RWPE2 (cell line): ENCODE measurements around the gene AFAP1.

Experiments
- ATAC-seq: fragments of 200-7000 bp; cut with Tn5 transposase; 3 replicates; pipeline ENCODE4 v1.9.1; 2021; ENCODE audit warnings: low read depth
- DNase-seq: peaks from one replicate; pipeline ENCODE4 v3.0.0-alpha.2; 2020; ENCODE audit warnings: low spot score
- H3K27ac ChIP-seq: fragments of 450-650 bp; 2 replicates; pipeline ENCODE4 v1.5.1; 2017; ENCODE audit warnings: mild to moderate bottlenecking; ENCODE audit not compliant: poor library complexity, severe bottlenecking
- H3K27me3 ChIP-seq: fragments of 250-450 bp; sonication (Bioruptor Pico); 2 replicates; pipeline ENCODE4 v1.5.1; 2021; ENCODE audit warnings: mild to moderate bottlenecking, moderate library complexity; ENCODE audit not compliant: insufficient read depth, poor library complexity, severe bottlenecking
- H3K36me3 ChIP-seq: fragments of 250-450 bp; sonication (Bioruptor Pico); 2 replicates; pipeline ENCODE4 v1.5.1; 2020; ENCODE audit warnings: low read depth, mild to moderate bottlenecking, moderate library complexity
- H3K4me1 ChIP-seq: fragments of 250-450 bp; sonication (Bioruptor Pico); 2 replicates; pipeline ENCODE4 v1.5.1; 2021; ENCODE audit warnings: mild to moderate bottlenecking, moderate library complexity; ENCODE audit not compliant: insufficient read depth, poor library complexity, severe bottlenecking
- H3K4me3 ChIP-seq: fragments of 250-450 bp; sonication (Bioruptor Pico); 2 replicates; pipeline ENCODE4 v1.5.1; 2021; ENCODE audit warnings: mild to moderate bottlenecking, moderate library complexity; ENCODE audit not compliant: severe bottlenecking
- H3K9me3 ChIP-seq: fragments of 250-450 bp; sonication (Bioruptor Pico); 2 replicates; pipeline ENCODE4 v1.5.1; 2021; ENCODE audit warnings: mild to moderate bottlenecking, moderate library complexity; ENCODE audit not compliant: severe bottlenecking
- CTCF ChIP-seq: fragments of 450-650 bp; IDR thresholded peaks from one replicate; pipeline ENCODE4 v1.5.1; 2017; ENCODE audit warnings: mild to moderate bottlenecking, moderate library complexity; ENCODE audit not compliant: poor library complexity, severe bottlenecking

The AFAP1 gene

GRCh38 chr4:7902826-7903225 lies 36.8 kb downstream of the AFAP1 start:
- Histone ChIP-seq H3K27me3 (no peaks in the 10 kb centered on the region), H3K9me3 (no peaks in the 10 kb centered on the region), H3K4me3 (no peak overlapping the region), H3K4me1 (peaks cover 31% of the 10 kb centered on the region), H3K36me3 (no peaks in the 10 kb centered on the region), H3K27ac (no peak overlapping the region)
- DNase-seq (no peak), ATAC-seq (no peak)
- TF ChIP-seq CTCF: no peak

GRCh38 chr4:7902101-7902553 lies 37.5 kb downstream of the AFAP1 start:
- Histone ChIP-seq H3K27me3 (no peaks in the 10 kb centered on the region), H3K4me1 (peaks cover 31% of the 10 kb centered on the region), H3K27ac (no peak overlapping the region), H3K4me3 (no peak overlapping the region), H3K36me3 (no peaks in the 10 kb centered on the region), H3K9me3 (no peaks in the 10 kb centered on the region)
- ATAC-seq (no peak), DNase-seq (no peak)
- no peak for TF ChIP-seq CTCF

GRCh38 chr4:7901311-7901885 lies 38.3 kb downstream of the AFAP1 start:
- Histone ChIP-seq H3K27ac (no peak overlapping the region), H3K4me1 (peaks cover 31% of the 10 kb centered on the region), H3K36me3 (no peaks in the 10 kb centered on the region), H3K9me3 (no peaks in the 10 kb centered on the region), H3K27me3 (no peaks in the 10 kb centered on the region), H3K4me3 (no peak overlapping the region)
- TF ChIP-seq CTCF: no peak
- no peak for ATAC-seq
- no peak for DNase-seq

- Histone ChIP-seq H3K36me3 (no peaks in the 10 kb centered on the region), H3K9me3 (no peaks in the 10 kb centered on the region), H3K27ac (no peak overlapping the region), H3K4me1 (peaks cover 22% of the 10 kb centered on the region), H3K4me3 (no peak overlapping the region), H3K27me3 (no peaks in the 10 kb centered on the region)
- DNase-seq (no peak), ATAC-seq (no peak)
- no peak for TF ChIP-seq CTCF
Measured at GRCh38 chr4:7900334-7900909, 39.2 kb downstream of the AFAP1 start.

- H3K27ac ChIP-seq: no peak overlapping the region
- no peak for TF ChIP-seq CTCF
- peaks cover 22% of the 10 kb centered on the region for H3K4me1 ChIP-seq
- no peaks in the 10 kb centered on the region for H3K27me3 ChIP-seq
- no peaks in the 10 kb centered on the region for H3K9me3 ChIP-seq
- H3K4me3 ChIP-seq: no peak overlapping the region
- no peak for DNase-seq
- no peak for ATAC-seq
- H3K36me3 ChIP-seq: no peaks in the 10 kb centered on the region
Measured at GRCh38 chr4:7899184-7899869, 40.3 kb downstream of the AFAP1 start.
